EL (cell line): Measurements from ENCODE around the gene MAU2.
A peak's percentile ranks its signal among the peaks of the same experiment; 100 is the strongest.

ENCODE experiments used
- DNase-seq: peaks from one replicate; pipeline ENCODE4 v3.0.0-alpha.2; 2016

MAU2 gene

GRCh38 chr19:19306191-19306590 is 14.4 kb upstream of the MAU2 start:
- no peak for DNase-seq

GRCh38 chr19:19308373-19308772 is 12.3 kb upstream of the MAU2 start:
- DNase-seq, result no peak

GRCh38 chr19:19315444-19315843 is 5.2 kb upstream of the MAU2 start:
- no peak for DNase-seq

- no peak for DNase-seq
These were observed 4.5 kb upstream of the MAU2 start for GRCh38 chr19:19316082-19316481.

GRCh38 chr19:19319732-19320360 is 783 bp upstream of the MAU2 start:
- DNase-seq, result no peak

- no peak for DNase-seq
These were observed 530 bp downstream of the MAU2 start for GRCh38 chr19:19321141-19321577.

- no peak for DNase-seq
These were observed 3.6 kb downstream of the MAU2 start for GRCh38 chr19:19324059-19324770.

GRCh38 chr19:19327672-19328071 is 7.0 kb downstream of the MAU2 start:
- no peak for DNase-seq

- no peak for DNase-seq
These were observed 8.5 kb downstream of the MAU2 start for GRCh38 chr19:19329126-19329525.

GRCh38 chr19:19334063-19334988 is 13.7 kb downstream of the MAU2 start:
- DNase-seq, result no peak

GRCh38 chr19:19334989-19335344 is 14.3 kb downstream of the MAU2 start:
- no peak for DNase-seq

GRCh38 chr19:19335408-19336158 is 15.0 kb downstream of the MAU2 start:
- DNase-seq, result no peak

GRCh38 chr19:19336597-19336996 is 16.0 kb downstream of the MAU2 start:
- no peak for DNase-seq

- DNase-seq, result no peak
These were observed 16.5 kb downstream of the MAU2 start for GRCh38 chr19:19337120-19337519.

- DNase-seq, result peak; percentile 20
These were observed 17.5 kb downstream of the MAU2 start for GRCh38 chr19:19338082-19338481.

- DNase-seq, result no peak
These were observed 20.4 kb downstream of the MAU2 start for GRCh38 chr19:19341026-19341425.

GRCh38 chr19:19342086-19343015 is 21.7 kb downstream of the MAU2 start:
- peak; percentile 46 for DNase-seq

- no peak for DNase-seq
These were observed 22.4 kb downstream of the MAU2 start for GRCh38 chr19:19343016-19343362.

- no peak for DNase-seq
These were observed 23.1 kb downstream of the MAU2 start for GRCh38 chr19:19343762-19344161.

- no peak for DNase-seq
These were observed 24.6 kb downstream of the MAU2 start for GRCh38 chr19:19345232-19345631.

GRCh38 chr19:19345970-19346369 is 25.3 kb downstream of the MAU2 start:
- no peak for DNase-seq
